ENCODE results near the gene MRPL22. TPM values are rescaled to one million over a fixed set of nuclear protein-coding genes. Genes with fewer than 3 reads are reported as not detected.
"Not testable (repeated sequence)": the region's sequence is repeated elsewhere in the genome, so short reads cannot be mapped to it uniquely, and the experiment has no call there.

MRPL22 gene
- total RNA-seq, 1 experiment from 2014 or later = 94.0 TPM

DNA sequence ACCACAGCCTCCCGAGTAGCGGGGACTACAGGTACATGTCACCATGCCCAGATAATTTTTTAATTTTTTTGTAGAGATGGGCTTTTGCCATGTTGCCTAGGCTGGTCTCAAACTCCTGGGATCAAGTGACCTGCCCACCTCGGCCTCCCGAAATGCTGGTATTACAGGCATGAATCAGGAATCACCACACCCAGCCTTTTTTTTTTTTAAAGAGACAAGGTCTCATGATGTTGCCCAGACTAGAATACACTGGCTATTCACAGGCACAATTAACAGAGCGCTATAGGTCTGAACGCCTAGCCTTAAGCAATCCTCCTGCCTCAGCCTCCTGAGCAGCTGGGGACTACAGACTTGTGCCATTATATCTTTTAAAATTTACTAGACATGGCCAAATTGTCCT is 39.0 kb upstream of the MRPL22 start:
- no peak overlapping the region for H2AFZ ChIP-seq
- no peaks in the 10 kb centered on the region for H3K4me1 ChIP-seq (replicated peaks; ENCODE audit: insufficient read depth)
- H3K27ac ChIP-seq = no peak overlapping the region
- no peaks in the 10 kb centered on the region for H3K79me2 ChIP-seq (ENCODE audit: low read depth)
- H3K4me2 ChIP-seq = no peak overlapping the region
- ChIA-PET CTCF (no interaction called here), POLR2A (ENCODE audit: unreplicated experiment) (no interaction called here)
- no peak for TF ChIP-seq EZH2 (IDR thresholded peaks at IDR 0.05; ENCODE audit: low read depth)
- TF ChIP-seq, protein P1, sequence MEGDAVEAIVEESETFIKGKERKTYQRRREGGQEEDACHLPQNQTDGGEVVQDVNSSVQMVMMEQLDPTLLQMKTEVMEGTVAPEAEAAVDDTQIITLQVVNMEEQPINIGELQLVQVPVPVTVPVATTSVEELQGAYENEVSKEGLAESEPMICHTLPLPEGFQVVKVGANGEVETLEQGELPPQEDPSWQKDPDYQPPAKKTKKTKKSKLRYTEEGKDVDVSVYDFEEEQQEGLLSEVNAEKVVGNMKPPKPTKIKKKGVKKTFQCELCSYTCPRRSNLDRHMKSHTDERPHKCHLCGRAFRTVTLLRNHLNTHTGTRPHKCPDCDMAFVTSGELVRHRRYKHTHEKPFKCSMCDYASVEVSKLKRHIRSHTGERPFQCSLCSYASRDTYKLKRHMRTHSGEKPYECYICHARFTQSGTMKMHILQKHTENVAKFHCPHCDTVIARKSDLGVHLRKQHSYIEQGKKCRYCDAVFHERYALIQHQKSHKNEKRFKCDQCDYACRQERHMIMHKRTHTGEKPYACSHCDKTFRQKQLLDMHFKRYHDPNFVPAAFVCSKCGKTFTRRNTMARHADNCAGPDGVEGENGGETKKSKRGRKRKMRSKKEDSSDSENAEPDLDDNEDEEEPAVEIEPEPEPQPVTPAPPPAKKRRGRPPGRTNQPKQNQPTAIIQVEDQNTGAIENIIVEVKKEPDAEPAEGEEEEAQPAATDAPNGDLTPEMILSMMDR (conservative IDR thresholded peaks at IDR 0.05) = no peak
- H4K20me1 ChIP-seq (ENCODE audit: insufficient read depth) = no peaks in the 10 kb centered on the region
- intact Hi-C loops (cut with micrococcal nuclease; ENCODE audit: unreplicated experiment) = no loop called here
- DNase-seq = no peak
- no peak overlapping the region for H3K4me3 ChIP-seq
- no peaks in the 10 kb centered on the region for H3K9me3 ChIP-seq (ENCODE audit: insufficient read depth, low read depth)
- no peaks in the 10 kb centered on the region for H3F3A ChIP-seq (ENCODE audit: insufficient read depth, low read depth)
- H3K27me3 ChIP-seq (ENCODE audit: insufficient read depth, low read depth) = no peaks in the 10 kb centered on the region
- H3K36me3 ChIP-seq (ENCODE audit: low read depth) = peaks cover 56% of the 10 kb centered on the region
- BruUV-seq (replicated peaks) = no TSS peak
- H3K9me2 ChIP-seq (ENCODE audit: insufficient read depth) = no peaks in the 10 kb centered on the region

DNA sequence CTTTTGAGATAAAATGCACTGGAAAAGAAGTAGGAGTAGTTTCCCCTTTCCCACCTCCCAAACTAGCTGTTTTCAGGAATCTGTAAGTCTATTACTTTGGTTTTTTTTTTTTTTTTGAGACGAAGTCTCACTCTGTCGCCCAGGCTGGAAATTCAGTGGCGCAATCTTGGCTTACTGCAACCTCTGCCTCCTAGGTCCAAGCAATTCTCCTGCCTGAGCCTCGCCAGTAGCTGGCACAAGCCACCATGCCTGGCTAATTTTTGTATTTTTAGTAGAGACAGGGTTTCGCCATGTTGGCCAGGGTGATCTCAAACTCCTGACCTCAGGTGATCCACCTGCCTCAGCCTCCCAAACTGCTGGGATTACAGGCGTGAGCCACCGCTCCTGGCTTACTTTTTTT is 35.3 kb upstream of the MRPL22 start:
- H3K36me3 ChIP-seq (ENCODE audit: low read depth) = peaks cover 34% of the 10 kb centered on the region
- H3K9me3 ChIP-seq (ENCODE audit: insufficient read depth, low read depth); DNase-seq; H3K9me2 ChIP-seq (ENCODE audit: insufficient read depth); H3K79me2 ChIP-seq (ENCODE audit: low read depth); H2AFZ ChIP-seq; H3K4me3 ChIP-seq; H3F3A ChIP-seq (ENCODE audit: insufficient read depth, low read depth); POLR2A ChIA-PET (ENCODE audit: unreplicated experiment); H3K27ac ChIP-seq; H3K4me2 ChIP-seq; BruUV-seq (replicated peaks); H3K4me1 ChIP-seq (replicated peaks; ENCODE audit: insufficient read depth); H3K27me3 ChIP-seq (ENCODE audit: insufficient read depth, low read depth); intact Hi-C loops (cut with micrococcal nuclease; ENCODE audit: unreplicated experiment); H4K20me1 ChIP-seq (ENCODE audit: insufficient read depth): not testable (repeated sequence)
- CTCF ChIA-PET = interaction anchor here (0.7 kb wide), 1 partner anchor 47 kb away, joined by 3 read pairs; the partner anchor contains the start of gene CNOT8

DNA sequence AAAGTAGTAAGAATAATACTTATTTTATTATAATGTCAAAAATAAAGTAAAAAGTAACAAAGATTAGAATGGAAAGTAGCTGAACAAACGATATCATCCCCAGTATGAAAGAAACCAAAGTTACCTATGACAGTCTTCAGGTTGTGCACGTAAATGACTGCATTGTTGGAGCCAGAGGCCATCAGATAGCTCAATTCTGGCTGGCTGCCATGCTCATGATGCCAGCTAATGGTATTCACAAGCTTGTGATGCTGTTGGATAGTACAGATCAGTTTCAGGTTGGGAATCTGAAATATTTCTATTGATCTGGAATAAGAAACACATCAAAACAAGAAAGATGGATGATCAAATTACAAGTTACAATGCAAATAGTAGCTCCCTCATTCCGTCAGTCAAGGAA is 24.0 kb upstream of the MRPL22 start:
- H3K4me3 ChIP-seq = no peak overlapping the region
- CTCF ChIA-PET = no interaction called here
- no peak overlapping the region for H2AFZ ChIP-seq
- no TSS peak for BruUV-seq (replicated peaks)
- no peaks in the 10 kb centered on the region for H3K9me2 ChIP-seq (ENCODE audit: insufficient read depth)
- no peaks in the 10 kb centered on the region for H3K27me3 ChIP-seq (ENCODE audit: insufficient read depth, low read depth)
- intact Hi-C loops (cut with micrococcal nuclease; ENCODE audit: unreplicated experiment) = no loop called here
- H3K36me3 ChIP-seq (ENCODE audit: low read depth) = peaks cover 49% of the 10 kb centered on the region
- POLR2A ChIA-PET (ENCODE audit: unreplicated experiment) = interaction anchor here (0.6 to 0.7 kb wide), 3 partner anchors 19 to 392 kb away, joined by 3 to 5 read pairs (median 4); no protein-coding TSS in a partner anchor
- peaks cover 8% of the 10 kb centered on the region; the same call in 1 of the 2 replicates for H4K20me1 ChIP-seq (ENCODE audit: insufficient read depth)
- H3K79me2 ChIP-seq (ENCODE audit: low read depth) = no peaks in the 10 kb centered on the region
- no peaks in the 10 kb centered on the region for H3K9me3 ChIP-seq (ENCODE audit: insufficient read depth, low read depth)
- TF ChIP-seq, protein P1 (conservative IDR thresholded peaks at IDR 0.05) = no peak
- no peak for TF ChIP-seq EZH2 (IDR thresholded peaks at IDR 0.05; ENCODE audit: low read depth)
- no peak overlapping the region for H3K27ac ChIP-seq
- no peak for DNase-seq
- H3F3A ChIP-seq (ENCODE audit: insufficient read depth, low read depth) = no peaks in the 10 kb centered on the region
- no peaks in the 10 kb centered on the region for H3K4me1 ChIP-seq (replicated peaks; ENCODE audit: insufficient read depth)
- H3K4me2 ChIP-seq = no peak overlapping the region

DNA sequence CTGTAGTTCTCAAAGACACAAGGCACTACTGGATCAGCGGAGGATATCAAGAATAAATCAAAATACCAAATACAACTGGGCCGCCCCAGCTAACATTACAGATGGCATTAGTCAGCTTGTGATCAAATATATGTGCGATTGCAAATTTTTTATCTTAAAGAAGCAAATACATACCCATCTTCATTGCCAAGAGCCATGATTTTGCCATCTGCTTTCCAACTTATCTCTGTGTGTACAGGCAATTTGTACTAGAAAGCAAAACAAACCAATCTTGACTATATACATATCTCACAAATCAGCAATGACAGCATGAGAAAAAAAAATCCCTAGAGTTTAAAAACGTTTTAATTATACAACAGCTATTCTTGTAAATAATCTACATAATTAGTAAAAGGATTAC is 23.1 kb upstream of the MRPL22 start:
- no peaks in the 10 kb centered on the region for H3K4me1 ChIP-seq (replicated peaks; ENCODE audit: insufficient read depth)
- no peaks in the 10 kb centered on the region for H3K9me3 ChIP-seq (ENCODE audit: insufficient read depth, low read depth)
- no peaks in the 10 kb centered on the region for H3K9me2 ChIP-seq (ENCODE audit: insufficient read depth)
- ChIA-PET CTCF (no interaction called here), POLR2A (ENCODE audit: unreplicated experiment) (interaction anchor here (0.7 kb wide), 1 partner anchor 50 kb away, joined by 3 read pairs; no protein-coding TSS in a partner anchor)
- no peaks in the 10 kb centered on the region for H3K79me2 ChIP-seq (ENCODE audit: low read depth)
- H3K36me3 ChIP-seq (ENCODE audit: low read depth) = peaks cover 49% of the 10 kb centered on the region
- no peak overlapping the region for H2AFZ ChIP-seq
- no peaks in the 10 kb centered on the region for H3F3A ChIP-seq (ENCODE audit: insufficient read depth, low read depth)
- TF ChIP-seq EZH2 (IDR thresholded peaks at IDR 0.05; ENCODE audit: low read depth) = no peak
- TF ChIP-seq, protein P1 (conservative IDR thresholded peaks at IDR 0.05) = no peak
- H3K4me3 ChIP-seq = no peak overlapping the region
- peaks cover 8% of the 10 kb centered on the region; the same call in 1 of the 2 replicates for H4K20me1 ChIP-seq (ENCODE audit: insufficient read depth)
- no TSS peak for BruUV-seq (replicated peaks)
- no peak for DNase-seq
- no peaks in the 10 kb centered on the region for H3K27me3 ChIP-seq (ENCODE audit: insufficient read depth, low read depth)
- intact Hi-C loops (cut with micrococcal nuclease; ENCODE audit: unreplicated experiment) = no loop called here
- no peak overlapping the region for H3K4me2 ChIP-seq
- H3K27ac ChIP-seq = no peak overlapping the region

All from PC-9 (cell line).